HG03354 (cell line): ENCODE data around the gene RGS12.
A peak's percentile ranks its signal among the peaks of the same experiment; 100 is the strongest.

ENCODE experiments used
- ATAC-seq: cut with Tn5 transposase; IDR thresholded peaks from one replicate; pipeline ENCODE4 v1.9.1; 2021; ENCODE audit warnings: mild to moderate bottlenecking; ENCODE audit not compliant: unreplicated experiment, poor library complexity, severe bottlenecking

Gene RGS12

GRCh38 chr4:3254302-3255131 is 38.3 kb upstream of the RGS12 start:
- no peak for ATAC-seq

- ATAC-seq: no peak
Observed at GRCh38 chr4:3255611-3256186, 37.1 kb upstream of the RGS12 start.

- ATAC-seq: no peak
Observed at GRCh38 chr4:3256230-3257102, 36.4 kb upstream of the RGS12 start.

GRCh38 chr4:3257103-3257555 is 35.7 kb upstream of the RGS12 start:
- ATAC-seq: peak; percentile 31

- ATAC-seq: peak; percentile 45
Observed at GRCh38 chr4:3257556-3258482, 35.0 kb upstream of the RGS12 start.

GRCh38 chr4:3261411-3262207 is 31.2 kb upstream of the RGS12 start:
- ATAC-seq: no peak

GRCh38 chr4:3262208-3263052 is 30.4 kb upstream of the RGS12 start:
- no peak for ATAC-seq

GRCh38 chr4:3263053-3263875 is 29.6 kb upstream of the RGS12 start:
- no peak for ATAC-seq

GRCh38 chr4:3263876-3264193 is 29.0 kb upstream of the RGS12 start:
- ATAC-seq: no peak

- no peak for ATAC-seq
Observed at GRCh38 chr4:3266076-3266475, 26.7 kb upstream of the RGS12 start.

- no peak for ATAC-seq
Observed at GRCh38 chr4:3267576-3268394, 25.0 kb upstream of the RGS12 start.

- ATAC-seq: no peak
Observed at GRCh38 chr4:3268395-3269104, 24.3 kb upstream of the RGS12 start.

GRCh38 chr4:3269105-3269927 is 23.5 kb upstream of the RGS12 start:
- no peak for ATAC-seq

GRCh38 chr4:3269991-3270611 is 22.7 kb upstream of the RGS12 start:
- ATAC-seq: no peak
